ENCODE data around the gene FSIP1. TPM values are rescaled to one million over a fixed set of nuclear protein-coding genes. Genes with fewer than 3 reads are reported as not detected.

The FSIP1 gene
- total and polyA plus RNA-seq, 9 of the 15 experiments (the other 6 are each of a cell fraction or from before 2014, with no cell fraction given), result 0.07 to 0.51 (median 0.29) TPM

DNA sequence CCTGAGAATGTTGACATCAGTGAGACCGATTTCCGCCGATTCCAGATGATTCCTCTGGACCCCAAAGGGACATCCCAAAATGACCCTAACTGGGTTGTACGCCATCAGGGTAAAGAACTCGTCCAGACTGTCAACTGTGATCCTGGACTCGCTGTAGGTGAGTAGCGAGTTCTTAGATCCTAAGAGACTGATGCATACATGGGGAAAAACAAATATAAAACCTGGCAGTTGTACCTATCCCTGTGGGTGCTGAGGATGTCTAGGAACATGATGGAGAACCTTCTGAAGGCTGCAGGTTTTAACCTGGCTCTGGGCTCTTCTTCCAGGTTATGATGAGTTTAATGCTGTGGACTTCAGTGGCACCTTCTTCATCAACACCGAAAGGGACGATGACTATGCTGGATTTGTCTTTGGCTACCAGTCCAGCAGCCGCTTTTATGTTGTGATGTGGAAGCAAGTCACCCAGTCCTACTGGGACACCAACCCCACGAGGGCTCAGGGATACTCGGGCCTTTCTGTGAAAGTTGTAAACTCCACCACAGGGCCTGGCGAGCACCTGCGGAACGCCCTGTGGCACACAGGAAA, 189.5 kb downstream of the FSIP1 start:
- no peak for DNase-seq (ENCODE audit: extremely low read depth in 1 of 4, low spot score in 3 of 4)
- intact Hi-C loops (cut with micrococcal nuclease) (no loop called here), in situ Hi-C loops (cut with MboI) (loop anchor here (25.0 kb wide), 1 partner anchor 781 kb away; no protein-coding TSS in a partner anchor)
- H4K20me1 ChIP-seq (replicated peaks; ENCODE audit: control insufficient read depth, insufficient read depth, low read length), result no peaks in the 10 kb centered on the region
- POLR2A ChIA-PET, result no interaction called here
- H3K79me2 ChIP-seq (ENCODE audit: control insufficient read depth, insufficient read depth, low read length), result no peaks in the 10 kb centered on the region
- ATAC-seq, result no peak
- TF ChIP-seq ZNF316 (IDR thresholded peaks at IDR 0.05), result no peak
- no peak for TF ChIP-seq XRCC3 (IDR thresholded peaks at IDR 0.05)
- TF ChIP-seq STAT6 (CRISPR knock-in tag; IDR thresholded peaks at IDR 0.05), result no peak
- no peak for TF ChIP-seq PTTG1 (tag; IDR thresholded peaks at IDR 0.05; ENCODE audit: low read depth)
- no peak for TF ChIP-seq STAG1 (CRISPR knock-in tag; IDR thresholded peaks at IDR 0.05; ENCODE audit: borderline replicate concordance)
- no peak for TF ChIP-seq MCM3 (IDR thresholded peaks at IDR 0.05)
- no peak for TF ChIP-seq ZNF695 (CRISPR knock-in tag; IDR thresholded peaks at IDR 0.05)
- no peak for TF ChIP-seq U2AF1 (optimal IDR thresholded peaks at IDR 0.05; ENCODE audit: low read depth, low read length)
- no peak for TF ChIP-seq ZNF174 (CRISPR knock-in tag; IDR thresholded peaks at IDR 0.05)
- TF ChIP-seq FOXJ3 (CRISPR knock-in tag; IDR thresholded peaks at IDR 0.05), result no peak
- no peak overlapping the region for H3K4me2 ChIP-seq (ENCODE audit: insufficient read depth, low read length)
- H3K27ac ChIP-seq (ENCODE audit: extremely low read depth, low read depth, low read length), result no peak overlapping the region
- H3K9ac ChIP-seq (ENCODE audit: insufficient read depth in 1 of 2, low read depth in 2 of 2, low read length in 2 of 2), result no peak overlapping the region
- H3K9me1 ChIP-seq (ENCODE audit: control insufficient read depth, insufficient read depth, low read length), result no peaks in the 10 kb centered on the region
- H3K36me3 ChIP-seq (ENCODE audit: control insufficient read depth, insufficient read depth, low read length), result no peaks in the 10 kb centered on the region
- CTCF ChIA-PET (ENCODE audit: low intra/inter-chr PET ratio), result no interaction called here
- no peak for FAIRE-seq
- H3K27me3 ChIP-seq (ENCODE audit: control insufficient read depth in 2 of 2, insufficient read depth in 2 of 2, low read length in 2 of 2), result peaks cover 25 to 44% of the 10 kb centered on the region in 2 experiments
- no TSS peak for BruUV-seq (replicated peaks)
- no peaks in the 10 kb centered on the region for H3K9me3 ChIP-seq (replicated peaks; ENCODE audit: control insufficient read depth, insufficient read depth, low read depth, low read length)
- H3K4me3 ChIP-seq, result no peak overlapping the region
- no peaks in the 10 kb centered on the region for H3K4me1 ChIP-seq (replicated peaks in 1 of 2; ENCODE audit: control insufficient read depth in 2 of 2, insufficient read depth in 2 of 2, low read length in 2 of 2)
- H2AFZ ChIP-seq (ENCODE audit: low read depth, low read length), result no peak overlapping the region
- WGBS (ENCODE audit: insufficient coverage, low coverage, missing lambda C conversion rate), result under 1% methylated on average over 15 of the region's 15 CpGs

Data from K562 (cell line).